Neural progenitor cell (in vitro differentiated cells): Measurements from ENCODE around the gene ECEL1. TPM values are rescaled to one million over a fixed set of nuclear protein-coding genes. Genes with fewer than 3 reads are reported as not detected.

Experiments used
- DNase-seq: peaks from one replicate; pipeline ENCODE4 v3.0.0-alpha.2; 2016; ENCODE audit warnings: low spot score
- H2AFZ ChIP-seq: fragments of 200-600 bp; sonication (generic); replicated peaks from 2 replicates; pipeline ENCODE4 v1.6.1; 2016; ENCODE audit warnings: antibody characterized with exemption
- H3F3A ChIP-seq: fragments of 200-600 bp; sonication (generic); 2 replicates; pipeline ENCODE4 v1.6.1; 2016; ENCODE audit warnings: antibody characterized with exemption, low read depth
- H3K27ac ChIP-seq: fragments of 200-600 bp; sonication (generic); 2 replicates; pipeline ENCODE4 v1.5.1; 2016; ENCODE audit warnings: mild to moderate bottlenecking
- H3K27me3 ChIP-seq: fragments of 200-600 bp; sonication (generic); 2 replicates; pipeline ENCODE4 v1.6.1; 2016; ENCODE audit warnings: mild to moderate bottlenecking, moderate library complexity
- H3K36me3 ChIP-seq: fragments of 200-600 bp; sonication (generic); 2 replicates; pipeline ENCODE4 v1.5.1; 2016
- H3K4me1 ChIP-seq: fragments of 200-600 bp; sonication (generic); 2 replicates; pipeline ENCODE4 v1.6.1; 2016; ENCODE audit warnings: mixed run types
- H3K4me2 ChIP-seq: fragments of 200-600 bp; sonication (generic); 2 replicates; pipeline ENCODE4 v1.6.1; 2016
- H3K4me3 ChIP-seq: fragments of 200-600 bp; sonication (generic); 2 replicates; pipeline ENCODE4 v1.5.1; 2016
- H3K79me2 ChIP-seq: fragments of 200-600 bp; sonication (generic); 2 replicates; pipeline ENCODE4 v1.6.1; 2016; ENCODE audit warnings: low read depth
- H3K9ac ChIP-seq: fragments of 200-600 bp; sonication (generic); 2 replicates; pipeline ENCODE4 v1.6.1; 2016
- H3K9me3 ChIP-seq: fragments of 200-600 bp; sonication (generic); 2 replicates; pipeline ENCODE4 v1.5.1; 2016; ENCODE audit warnings: low read depth
- H4K20me1 ChIP-seq: fragments of 200-600 bp; sonication (generic); 2 replicates; pipeline ENCODE4 v1.6.1; 2016; ENCODE audit warnings: low read depth
- H3K27ac Mint-ChIP-seq: 3 replicates; pipeline ENCODE4 v1.8.0; 2021; ENCODE audit warnings: mixed read lengths
- H3K27me3 Mint-ChIP-seq: 2 replicates; pipeline ENCODE4 v1.8.0; 2022; ENCODE audit warnings: low read depth, mild to moderate bottlenecking, inconsistent platforms, moderate library complexity, mixed read lengths; ENCODE audit not compliant: insufficient read depth
- H3K36me3 Mint-ChIP-seq: 3 replicates; pipeline ENCODE4 v1.8.0; 2021; ENCODE audit warnings: mixed read lengths
- H3K4me1 Mint-ChIP-seq: 3 replicates; pipeline ENCODE4 v1.8.0; 2021; ENCODE audit warnings: mixed read lengths
- H3K4me3 Mint-ChIP-seq: 3 replicates; pipeline ENCODE4 v1.8.0; 2021; ENCODE audit warnings: mild to moderate bottlenecking, moderate library complexity, mixed read lengths
- H3K9me3 Mint-ChIP-seq: 3 replicates; pipeline ENCODE4 v1.8.0; 2020; ENCODE audit warnings: mixed read lengths
- EZH2 ChIP-seq: fragments of 200-600 bp; sonication (generic); IDR thresholded peaks from 2 replicates; pipeline ENCODE4 v1.6.1; 2017; ENCODE audit warnings: antibody characterized with exemption, mild to moderate bottlenecking, moderate library complexity
- EZH2phosphoT487 ChIP-seq: fragments of 200-600 bp; sonication (generic); IDR thresholded peaks from 2 replicates; pipeline ENCODE4 v1.6.1; 2017; ENCODE audit warnings: antibody characterized with exemption
- total RNA-seq: library from RNA; depleted of rRNA; stranded (reverse); fragments of >200 nt; gene quantifications from 2 replicates; pipeline ENCODE4 v1.2.3, GENCODE V29; 2015; ENCODE audit warnings: low replicate concordance
- TF ChIP-seq, protein P1 (sequence below): fragments of 200-600 bp; sonication (generic); IDR thresholded peaks from 2 replicates; pipeline ENCODE4 v1.5.1; 2017; ENCODE audit warnings: antibody characterized with exemption, mild to moderate bottlenecking

The ECEL1 gene
- total RNA-seq, 1 donor from 2014 or later = 0.84 TPM

DNA sequence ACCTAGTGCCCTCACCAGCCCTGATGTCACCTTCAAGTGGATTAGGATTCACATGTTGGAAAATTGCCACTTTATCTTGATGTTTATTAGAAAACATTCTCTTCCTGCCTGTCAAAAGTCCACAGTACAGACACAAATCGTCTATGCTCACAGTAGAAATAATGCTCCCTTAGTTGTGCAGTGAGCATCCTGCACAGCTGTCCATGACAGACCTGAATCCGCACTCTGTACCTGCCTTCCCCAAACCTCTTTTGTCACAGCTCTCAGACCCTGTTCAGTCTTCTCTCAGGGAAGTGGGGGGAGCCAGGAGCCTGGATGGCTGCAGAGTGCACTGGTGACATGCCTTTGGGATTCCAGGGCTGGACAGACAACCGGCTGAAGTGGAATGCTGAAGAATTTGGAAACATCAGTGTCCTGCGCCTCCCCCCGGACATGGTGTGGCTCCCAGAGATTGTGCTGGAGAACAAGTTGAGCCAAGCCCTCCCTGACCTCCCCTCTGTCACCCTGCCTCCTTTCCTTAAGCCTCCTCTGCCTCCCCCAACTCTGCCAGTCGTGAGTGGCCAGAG lies 40.4 kb upstream of the ECEL1 start:
- Histone ChIP-seq H3K79me2 (no peaks in the 10 kb centered on the region), H4K20me1 (peaks cover 6% of the 10 kb centered on the region), H3K9ac (no peak overlapping the region), H3K4me2 (no peak overlapping the region), H3F3A (peaks cover 2% of the 10 kb centered on the region), H3K9me3 (no peaks in the 10 kb centered on the region), H3K4me3 (no peak overlapping the region), H3K4me1 (peaks cover 20% of the 10 kb centered on the region), H3K27ac (no peak overlapping the region), H3K36me3 (no peaks in the 10 kb centered on the region), H2AFZ (no peak overlapping the region), H3K27me3 (peaks cover 31% of the 10 kb centered on the region)
- Mint-ChIP-seq H3K4me1 (peaks cover 4% of the 10 kb centered on the region), H3K27ac (peak overlapping the region; percentile 31), H3K9me3 (no peaks in the 10 kb centered on the region), H3K27me3 (peaks cover 19% of the 10 kb centered on the region), H3K4me3 (no peak overlapping the region), H3K36me3 (no peaks in the 10 kb centered on the region)
- no peak for DNase-seq
- TF ChIP-seq EZH2phosphoT487 (no peak), EZH2 (no peak)
- TF ChIP-seq, protein P1, sequence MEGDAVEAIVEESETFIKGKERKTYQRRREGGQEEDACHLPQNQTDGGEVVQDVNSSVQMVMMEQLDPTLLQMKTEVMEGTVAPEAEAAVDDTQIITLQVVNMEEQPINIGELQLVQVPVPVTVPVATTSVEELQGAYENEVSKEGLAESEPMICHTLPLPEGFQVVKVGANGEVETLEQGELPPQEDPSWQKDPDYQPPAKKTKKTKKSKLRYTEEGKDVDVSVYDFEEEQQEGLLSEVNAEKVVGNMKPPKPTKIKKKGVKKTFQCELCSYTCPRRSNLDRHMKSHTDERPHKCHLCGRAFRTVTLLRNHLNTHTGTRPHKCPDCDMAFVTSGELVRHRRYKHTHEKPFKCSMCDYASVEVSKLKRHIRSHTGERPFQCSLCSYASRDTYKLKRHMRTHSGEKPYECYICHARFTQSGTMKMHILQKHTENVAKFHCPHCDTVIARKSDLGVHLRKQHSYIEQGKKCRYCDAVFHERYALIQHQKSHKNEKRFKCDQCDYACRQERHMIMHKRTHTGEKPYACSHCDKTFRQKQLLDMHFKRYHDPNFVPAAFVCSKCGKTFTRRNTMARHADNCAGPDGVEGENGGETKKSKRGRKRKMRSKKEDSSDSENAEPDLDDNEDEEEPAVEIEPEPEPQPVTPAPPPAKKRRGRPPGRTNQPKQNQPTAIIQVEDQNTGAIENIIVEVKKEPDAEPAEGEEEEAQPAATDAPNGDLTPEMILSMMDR = no peak

DNA sequence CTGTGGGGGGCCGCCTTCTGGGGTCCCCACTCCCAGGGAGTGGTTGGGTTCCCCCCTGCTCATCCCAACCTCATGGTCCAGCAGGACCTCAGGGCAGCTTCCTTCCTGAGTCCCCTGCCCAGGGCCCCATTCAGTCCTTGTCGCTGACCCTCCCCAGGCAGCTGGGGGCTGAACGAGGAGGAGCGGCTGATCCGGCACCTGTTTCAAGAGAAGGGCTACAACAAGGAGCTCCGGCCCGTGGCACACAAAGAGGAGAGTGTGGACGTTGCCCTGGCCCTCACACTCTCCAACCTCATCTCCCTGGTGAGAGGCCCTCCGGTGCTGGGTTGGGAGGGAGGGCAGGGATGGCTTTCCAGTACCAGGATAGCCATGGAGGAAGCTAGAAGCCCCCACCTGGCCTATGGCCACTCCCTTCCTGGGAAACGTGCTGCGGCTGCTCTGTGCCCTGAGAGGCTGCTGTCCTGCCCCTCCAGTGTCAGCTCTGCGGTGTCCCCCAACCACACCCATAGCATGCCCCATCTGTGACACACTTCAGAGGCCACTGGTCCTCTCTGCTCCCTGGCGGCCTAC lies 38.8 kb upstream of the ECEL1 start:
- Histone ChIP-seq H3K79me2 (no peaks in the 10 kb centered on the region), H3K36me3 (no peaks in the 10 kb centered on the region), H2AFZ (no peak overlapping the region), H3K9me3 (no peaks in the 10 kb centered on the region), H3K9ac (no peak overlapping the region), H3K4me2 (peak overlapping the region; percentile 21), H3F3A (peaks cover 2% of the 10 kb centered on the region), H3K4me1 (peaks cover 20% of the 10 kb centered on the region), H3K27me3 (peaks cover 46% of the 10 kb centered on the region), H3K27ac (no peak overlapping the region), H3K4me3 (no peak overlapping the region), H4K20me1 (peaks cover 18% of the 10 kb centered on the region)
- Mint-ChIP-seq H3K27me3 (peaks cover 22% of the 10 kb centered on the region), H3K27ac (no peak overlapping the region), H3K36me3 (no peaks in the 10 kb centered on the region), H3K9me3 (no peaks in the 10 kb centered on the region), H3K4me1 (peaks cover 5% of the 10 kb centered on the region), H3K4me3 (no peak overlapping the region)
- TF ChIP-seq EZH2 (no peak), EZH2phosphoT487 (no peak)
- TF ChIP-seq, protein P1 = no peak
- DNase-seq = no peak

DNA sequence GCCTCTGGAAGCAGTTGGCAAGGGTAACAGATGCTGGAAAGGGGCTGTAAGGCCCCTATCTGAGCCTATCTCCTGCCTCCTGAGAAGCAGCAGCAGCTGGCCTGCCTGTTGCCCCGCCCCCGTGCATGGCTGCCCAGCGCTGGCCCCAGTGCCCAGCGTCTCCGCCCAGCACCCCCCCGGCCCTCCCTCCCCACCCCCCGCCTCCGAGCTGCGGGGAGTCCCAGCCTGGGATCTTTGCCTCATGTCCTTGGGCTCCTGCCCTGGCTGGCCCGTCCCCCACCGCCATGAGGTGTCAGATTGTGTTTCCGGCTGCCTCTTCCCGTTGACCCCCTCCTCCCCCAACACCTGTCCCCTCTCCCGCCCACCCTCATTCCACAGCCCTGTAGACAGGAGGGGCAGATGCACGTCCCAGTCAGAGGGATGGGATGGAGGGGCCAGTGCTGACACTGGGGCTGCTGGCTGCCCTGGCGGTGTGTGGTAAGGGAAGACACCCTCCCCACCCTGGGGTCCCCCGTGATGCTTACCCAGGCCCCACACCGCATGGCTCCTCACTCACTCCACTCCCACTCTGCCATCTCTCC lies 38.2 kb upstream of the ECEL1 start, which contains the start of gene CHRND:
Gene CHRND, plus strand, starts transcription at position 370 of the 581 bp plus-strand sequence. Its CDS starts 56 bp downstream, at position 426.
- Histone ChIP-seq H3K4me1 (peaks cover 20% of the 10 kb centered on the region), H3K4me2 (peak within 1 kb of the TSS; percentile 21), H3K27ac (no peak within 1 kb of the TSS), H2AFZ (no peak within 1 kb of the TSS), H3F3A (peaks cover 2% of the 10 kb centered on the region), H3K36me3 (no peaks in the 10 kb centered on the region), H3K4me3 (no peak within 1 kb of the TSS), H3K9me3 (no peaks in the 10 kb centered on the region), H3K9ac (no peak within 1 kb of the TSS), H3K79me2 (no peaks in the 10 kb centered on the region), H3K27me3 (peaks cover 52% of the 10 kb centered on the region), H4K20me1 (peaks cover 19% of the 10 kb centered on the region)
- H3K9me3 Mint-ChIP-seq = no peaks in the 10 kb centered on the region
- TF ChIP-seq EZH2 (no peak), EZH2phosphoT487 (no peak)
- H3K27me3 Mint-ChIP-seq = peaks cover 24% of the 10 kb centered on the region
- no peak within 1 kb of the TSS for H3K4me3 Mint-ChIP-seq
- peaks cover 7% of the 10 kb centered on the region for H3K4me1 Mint-ChIP-seq
- no peaks in the 10 kb centered on the region for H3K36me3 Mint-ChIP-seq
- DNase-seq = peak; percentile 55
- H3K27ac Mint-ChIP-seq = peak within 1 kb of the TSS; percentile 4

DNA sequence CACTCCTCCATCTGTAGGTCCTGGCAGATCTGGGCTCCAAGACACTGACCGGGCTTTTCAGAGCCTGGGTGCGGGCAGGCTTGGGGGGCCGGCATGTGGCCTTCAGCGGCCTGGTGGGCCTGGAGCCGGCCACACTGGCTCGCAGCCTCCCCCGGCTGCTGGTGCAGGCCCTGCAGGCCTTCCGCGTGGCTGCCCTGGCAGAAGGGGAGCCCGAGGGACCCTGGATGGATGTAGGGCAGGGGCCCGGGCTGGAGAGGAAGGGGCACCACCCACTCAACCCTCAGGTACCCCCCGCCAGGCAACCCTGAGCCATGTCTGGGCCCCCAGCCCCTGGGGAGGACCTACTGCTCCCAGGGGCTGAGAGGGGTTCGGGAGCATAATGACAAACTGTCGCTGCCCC lies 37.6 kb upstream of the ECEL1 start:
- H3K4me1 ChIP-seq = peaks cover 20% of the 10 kb centered on the region
- H3K9ac ChIP-seq = no peak overlapping the region
- H3K27me3 ChIP-seq = peaks cover 59% of the 10 kb centered on the region
- H4K20me1 ChIP-seq = peaks cover 19% of the 10 kb centered on the region
- TF ChIP-seq EZH2phosphoT487 = no peak
- no peak for TF ChIP-seq EZH2
- TF ChIP-seq, protein P1 = no peak
- no peak overlapping the region for H3K4me3 Mint-ChIP-seq
- H3K9me3 ChIP-seq = no peaks in the 10 kb centered on the region
- peaks cover 2% of the 10 kb centered on the region for H3F3A ChIP-seq
- peaks cover 7% of the 10 kb centered on the region for H3K4me1 Mint-ChIP-seq
- peak overlapping the region; percentile 21 for H3K4me2 ChIP-seq
- H3K27me3 Mint-ChIP-seq = peaks cover 28% of the 10 kb centered on the region
- no peaks in the 10 kb centered on the region for H3K36me3 ChIP-seq
- H3K27ac ChIP-seq = no peak overlapping the region
- DNase-seq = no peak
- H3K36me3 Mint-ChIP-seq = no peaks in the 10 kb centered on the region
- H3K9me3 Mint-ChIP-seq = no peaks in the 10 kb centered on the region
- no peak overlapping the region for H3K4me3 ChIP-seq
- no peaks in the 10 kb centered on the region for H3K79me2 ChIP-seq
- no peak overlapping the region for H2AFZ ChIP-seq
- no peak overlapping the region for H3K27ac Mint-ChIP-seq
